ENCODE measurements around the gene DCDC2B. TPM values are rescaled to one million over a fixed set of nuclear protein-coding genes. Genes with fewer than 3 reads are reported as not detected.

The DCDC2B gene
- total RNA-seq, 2 experiments from 2014 or later, result 0.14 TPM; not detected in 1

- intact Hi-C loops (cut with DNase I, micrococcal nuclease), result loop anchor here in 1 of 2 experiments (10.0 kb wide), 2 partner anchors 101 to 561 kb away; partner anchors contain the start of genes KPNA6 and PEF1
- no peaks in the 10 kb centered on the region for H3K9me3 Mint-ChIP-seq
- Histone ChIP-seq H3K27me3 (ENCODE audit: control insufficient read depth in 1 of 2, insufficient read depth in 2 of 2, low read length in 2 of 2) (no peaks in the 10 kb centered on the region), H3K4me1 (ENCODE audit: insufficient read depth, low read length) (peaks cover 55% of the 10 kb centered on the region), H3K4me3 (ENCODE audit: low read length) (peak within 1 kb of the TSS; percentile 90), H3K27ac (ENCODE audit: low read depth in 1 of 2, low read length in 2 of 2) (peak within 1 kb of the TSS; percentile 33 to 49), H3K36me3 (ENCODE audit: insufficient read depth, low read length) (peaks cover 13% of the 10 kb centered on the region), H3K9me3 (ENCODE audit: control insufficient read depth in 1 of 2, insufficient read depth in 1 of 2, low read length in 2 of 2) (no peaks in the 10 kb centered on the region)
- DNase-seq (peak; percentile 72 to 95 (median 81)), ATAC-seq (ENCODE audit: poor library complexity) (peak; percentile 59)
- H3K27ac Mint-ChIP-seq, result peak within 1 kb of the TSS; percentile 87
- H3K4me3 Mint-ChIP-seq, result peak within 1 kb of the TSS; percentile 91
- H3K27me3 Mint-ChIP-seq, result no peaks in the 10 kb centered on the region
- no peak for TF ChIP-seq CTCF (IDR thresholded peaks at IDR 0.05)
- CTCF ChIA-PET, result interaction anchor here (0.7 to 2.0 kb wide), 5 partner anchors 9 to 195 kb away, joined by 3 to 8 read pairs (median 3); no protein-coding TSS in a partner anchor
- H3K4me1 Mint-ChIP-seq (ENCODE audit: low read depth), result peaks cover 38% of the 10 kb centered on the region
- POLR2A ChIA-PET, result interaction anchor here (0.7 to 2.8 kb wide), 11 partner anchors 8 to 189 kb away, joined by 3 to 14 read pairs (median 6); partner anchors contain the start of genes BSDC1, MARCKSL1 and TMEM39B
- peaks cover 18% of the 10 kb centered on the region for H3K36me3 Mint-ChIP-seq (ENCODE audit: low read depth)
Observed at GRCh38 chr1:32205401-32206370, 3.2 kb upstream of the DCDC2B start, which contains the start of gene IQCC. Gene IQCC, plus strand, starts transcription at chr1:32205671. Its CDS starts 11 bp downstream, at chr1:32205682.

- H3K4me1 ChIP-seq (ENCODE audit: insufficient read depth, low read length), result peaks cover 32% of the 10 kb centered on the region
- ATAC-seq (ENCODE audit: poor library complexity) (no peak), DNase-seq (no peak)
- no peaks in the 10 kb centered on the region for H3K27me3 ChIP-seq (ENCODE audit: control insufficient read depth in 1 of 2, insufficient read depth in 2 of 2, low read length in 2 of 2)
- no peak overlapping the region for H3K27ac Mint-ChIP-seq
- no peaks in the 10 kb centered on the region for H3K9me3 Mint-ChIP-seq
- POLR2A ChIA-PET, result interaction anchor here (1.1 kb wide), 1 partner anchor 13 kb away, joined by 3 read pairs; no protein-coding TSS in a partner anchor
- H3K36me3 ChIP-seq (ENCODE audit: insufficient read depth, low read length), result peaks cover 12% of the 10 kb centered on the region
- no peaks in the 10 kb centered on the region for H3K9me3 ChIP-seq (ENCODE audit: control insufficient read depth in 1 of 2, insufficient read depth in 1 of 2, low read length in 2 of 2)
- CTCF ChIA-PET, result no interaction called here
- intact Hi-C loops (cut with DNase I, micrococcal nuclease), result loop anchor here in 1 of 2 experiments (10.0 kb wide), 2 partner anchors 104 to 564 kb away; partner anchors contain the start of genes KPNA6 and PEF1
- TF ChIP-seq CTCF (IDR thresholded peaks at IDR 0.05), result no peak
- H3K4me1 Mint-ChIP-seq (ENCODE audit: low read depth), result peaks cover 19% of the 10 kb centered on the region
- H3K4me3 Mint-ChIP-seq, result peak overlapping the region; percentile 25
- H3K4me3 ChIP-seq (ENCODE audit: low read length), result no peak overlapping the region
- H3K27me3 Mint-ChIP-seq, result no peaks in the 10 kb centered on the region
- no peak overlapping the region for H3K27ac ChIP-seq (ENCODE audit: low read depth in 1 of 2, low read length in 2 of 2)
- peaks cover 9% of the 10 kb centered on the region for H3K36me3 Mint-ChIP-seq (ENCODE audit: low read depth)
Observed at GRCh38 chr1:32208469-32208868, 420 bp upstream of the DCDC2B start.

Data from CD4-positive, alpha-beta T cell (primary cell).